Neutrophil (primary cell): ENCODE measurements around the gene TM4SF4.

Experiments
- H3K27ac ChIP-seq: fragments of 200-600 bp; sonication (generic); 2 replicates; pipeline ENCODE4 v1.5.1; 2016; ENCODE audit warnings: mild to moderate bottlenecking, moderate library complexity
- H3K27me3 ChIP-seq: fragments of 200-600 bp; sonication (generic); 2 replicates; pipeline ENCODE4 v1.6.0; 2016; ENCODE audit warnings: mild to moderate bottlenecking
- H3K36me3 ChIP-seq: fragments of 200-600 bp; sonication (generic); 2 replicates; pipeline ENCODE4 v1.5.1; 2017
- H3K4me1 ChIP-seq, 2 experiments: fragments of 200-600 bp in 1 of 2; sonication (generic) in 1 of 2; 1 replicate in 1 of 2; 2 replicates in 1 of 2; pipeline versions ENCODE4 v1.5.1 to v1.6.1; 2013 to 2016; ENCODE audit warnings: low read depth in 1 of 2, low read length in 1 of 2, mild to moderate bottlenecking in 1 of 2, moderate library complexity in 1 of 2; ENCODE audit not compliant: control insufficient read depth in 1 of 2, insufficient read depth in 1 of 2
- H3K4me3 ChIP-seq, 2 experiments: fragments of 200-600 bp in 1 of 2; sonication (generic) in 1 of 2; 1 replicate in 1 of 2; 2 replicates in 1 of 2; pipeline ENCODE4 v1.5.1; 2013 to 2016; ENCODE audit warnings: low read depth in 1 of 2, low read length in 1 of 2, mild to moderate bottlenecking in 1 of 2, moderate library complexity in 1 of 2
- H3K9me3 ChIP-seq: fragments of 200-600 bp; sonication (generic); 2 replicates; pipeline ENCODE4 v1.5.1; 2016
- TF ChIP-seq, protein P1 (sequence below): fragments of 200-600 bp; sonication (generic); IDR thresholded peaks from 2 replicates; pipeline ENCODE4 v1.5.1; 2016; ENCODE audit warnings: antibody characterized with exemption

Gene TM4SF4

DNA sequence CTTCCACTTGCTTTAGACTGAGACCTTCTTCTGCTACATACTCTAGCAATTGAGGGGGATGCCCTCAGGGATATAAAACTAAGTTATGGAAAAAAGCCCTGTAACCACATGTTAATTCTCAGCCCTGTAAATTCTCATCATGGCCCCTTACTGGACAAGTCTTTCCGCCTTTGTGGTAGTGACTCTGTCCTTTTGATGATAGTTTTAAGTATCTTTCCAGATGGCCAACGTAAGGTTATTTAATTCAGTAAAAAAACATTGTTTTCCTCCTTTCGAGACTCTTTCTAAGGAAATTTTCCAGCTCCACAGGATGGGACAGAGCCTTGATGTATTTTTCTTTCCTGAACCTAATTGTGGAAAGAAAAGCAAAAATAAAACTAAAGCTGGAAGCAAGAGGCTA lies 25.3 kb upstream of the TM4SF4 start:
- H3K27me3 ChIP-seq, result no peaks in the 10 kb centered on the region

DNA sequence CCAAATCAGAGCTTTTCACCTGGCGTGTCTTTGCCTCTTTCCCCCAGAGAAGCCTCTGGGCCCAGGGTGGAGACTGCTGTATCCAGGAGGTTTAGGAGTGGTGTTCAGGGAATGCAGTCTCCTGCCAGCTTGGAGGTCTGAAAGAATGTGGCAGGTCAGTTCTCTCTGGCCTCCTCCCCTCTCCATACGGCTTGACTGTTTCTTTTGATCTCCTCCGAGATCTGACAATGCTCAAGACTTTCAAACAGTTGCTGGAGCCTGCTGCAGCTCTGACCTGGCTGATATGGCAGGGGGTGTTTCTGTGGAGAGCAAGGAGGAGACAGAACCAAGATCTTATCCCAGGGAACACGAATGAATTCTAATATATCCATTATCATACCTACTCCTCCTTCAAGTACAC lies 24.7 kb upstream of the TM4SF4 start:
- TF ChIP-seq, protein P1, sequence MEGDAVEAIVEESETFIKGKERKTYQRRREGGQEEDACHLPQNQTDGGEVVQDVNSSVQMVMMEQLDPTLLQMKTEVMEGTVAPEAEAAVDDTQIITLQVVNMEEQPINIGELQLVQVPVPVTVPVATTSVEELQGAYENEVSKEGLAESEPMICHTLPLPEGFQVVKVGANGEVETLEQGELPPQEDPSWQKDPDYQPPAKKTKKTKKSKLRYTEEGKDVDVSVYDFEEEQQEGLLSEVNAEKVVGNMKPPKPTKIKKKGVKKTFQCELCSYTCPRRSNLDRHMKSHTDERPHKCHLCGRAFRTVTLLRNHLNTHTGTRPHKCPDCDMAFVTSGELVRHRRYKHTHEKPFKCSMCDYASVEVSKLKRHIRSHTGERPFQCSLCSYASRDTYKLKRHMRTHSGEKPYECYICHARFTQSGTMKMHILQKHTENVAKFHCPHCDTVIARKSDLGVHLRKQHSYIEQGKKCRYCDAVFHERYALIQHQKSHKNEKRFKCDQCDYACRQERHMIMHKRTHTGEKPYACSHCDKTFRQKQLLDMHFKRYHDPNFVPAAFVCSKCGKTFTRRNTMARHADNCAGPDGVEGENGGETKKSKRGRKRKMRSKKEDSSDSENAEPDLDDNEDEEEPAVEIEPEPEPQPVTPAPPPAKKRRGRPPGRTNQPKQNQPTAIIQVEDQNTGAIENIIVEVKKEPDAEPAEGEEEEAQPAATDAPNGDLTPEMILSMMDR, result no peak
- Histone ChIP-seq H3K27me3 (no peaks in the 10 kb centered on the region), H3K4me1 (peaks cover 44 to 61% of the 10 kb centered on the region in 2 experiments), H3K4me3 (no peak overlapping the region), H3K27ac (peak overlapping the region; percentile 90), H3K9me3 (no peaks in the 10 kb centered on the region), H3K36me3 (no peaks in the 10 kb centered on the region)

More for the DNA sequence above, 25.3 kb upstream of the TM4SF4 start:
- H3K36me3 ChIP-seq, result no peaks in the 10 kb centered on the region
- peak overlapping the region; percentile 90 for H3K27ac ChIP-seq
- peaks cover 44 to 61% of the 10 kb centered on the region in 2 experiments for H3K4me1 ChIP-seq
- TF ChIP-seq, protein P1, result no peak
- no peaks in the 10 kb centered on the region for H3K9me3 ChIP-seq
- peak overlapping the region in 1 of 2 experiments; percentile 62 for H3K4me3 ChIP-seq

DNA sequence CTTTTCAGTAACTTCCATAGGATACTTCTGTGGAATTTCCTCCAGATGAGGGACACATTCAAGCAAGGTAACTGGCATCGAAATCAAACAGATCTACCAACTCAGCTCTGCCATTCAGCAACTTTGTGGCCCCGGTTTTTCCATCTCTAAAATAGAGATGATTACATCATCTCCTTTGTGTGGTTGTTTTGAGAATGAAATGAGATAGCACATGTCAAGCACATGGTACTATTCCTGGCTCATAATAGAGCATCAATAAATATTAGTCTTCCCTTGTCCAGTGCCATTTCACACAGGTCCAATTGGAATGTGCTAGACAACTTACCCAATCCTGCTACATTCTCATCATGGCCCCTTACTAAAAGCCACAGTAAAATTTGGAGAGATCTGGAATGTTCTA lies 24.2 kb upstream of the TM4SF4 start:
- Histone ChIP-seq H3K27me3 (no peaks in the 10 kb centered on the region), H3K4me1 (peaks cover 44 to 61% of the 10 kb centered on the region in 2 experiments), H3K27ac (peak overlapping the region; percentile 90), H3K9me3 (no peaks in the 10 kb centered on the region), H3K4me3 (no peak overlapping the region), H3K36me3 (no peaks in the 10 kb centered on the region)
- TF ChIP-seq, protein P1, result no peak

DNA sequence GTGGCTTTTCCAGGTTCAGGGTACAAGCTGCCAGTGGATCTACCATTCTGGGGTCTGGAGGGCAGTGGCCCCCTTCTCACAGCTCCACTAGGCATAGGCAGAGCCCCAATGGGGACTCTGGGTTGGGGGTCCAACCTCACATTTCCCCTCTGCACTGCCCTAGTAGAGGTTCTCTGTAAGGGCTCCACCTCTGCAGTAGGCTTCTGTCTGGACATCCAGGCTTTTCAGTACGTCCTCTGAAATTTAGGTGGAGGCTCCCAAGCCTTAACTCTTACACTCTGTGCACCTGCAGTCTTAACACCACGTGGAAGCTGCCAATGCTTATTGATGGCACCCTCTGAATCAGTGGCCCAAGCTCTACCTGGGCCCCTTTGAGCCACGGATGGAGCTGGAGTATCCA lies 22.5 kb upstream of the TM4SF4 start:
- no peaks in the 10 kb centered on the region for H3K36me3 ChIP-seq
- no peaks in the 10 kb centered on the region for H3K9me3 ChIP-seq
- no peaks in the 10 kb centered on the region for H3K27me3 ChIP-seq
- H3K4me1 ChIP-seq, result peaks cover 34 to 51% of the 10 kb centered on the region in 2 experiments
- no peak overlapping the region for H3K4me3 ChIP-seq
- peak overlapping the region; percentile 26 for H3K27ac ChIP-seq
- TF ChIP-seq, protein P1, result no peak

DNA sequence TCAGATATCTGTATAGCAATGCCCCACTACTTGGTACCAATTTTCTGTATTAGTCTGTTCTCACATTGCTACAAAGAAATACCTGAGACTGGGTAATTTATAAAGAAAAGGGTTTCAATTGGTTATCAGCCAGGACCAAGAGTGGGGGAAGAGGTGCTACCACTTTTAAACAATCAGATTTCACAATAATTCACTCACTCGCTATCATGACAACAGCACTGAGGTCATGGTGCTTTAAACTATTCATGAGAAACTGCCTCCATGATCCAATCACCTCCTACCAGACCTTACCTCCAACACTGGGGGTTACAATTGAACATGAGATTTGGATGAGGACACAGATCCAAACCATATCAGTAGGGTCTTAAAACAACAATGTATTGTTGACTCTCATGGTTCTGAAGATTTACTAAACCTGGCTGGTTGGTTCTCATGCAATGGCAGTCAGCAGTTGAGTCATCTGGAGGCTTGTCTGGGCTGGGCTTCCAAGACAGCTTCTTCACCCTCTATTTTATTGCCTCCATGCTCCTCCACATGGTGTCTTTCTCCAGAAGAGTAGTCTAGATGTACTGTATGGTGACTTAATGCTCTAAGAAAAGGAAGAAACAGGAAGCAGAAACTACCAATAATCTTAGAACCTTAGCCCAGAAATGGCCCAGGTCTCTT lies 21.2 kb upstream of the TM4SF4 start:
- Histone ChIP-seq H3K9me3 (no peaks in the 10 kb centered on the region), H3K36me3 (no peaks in the 10 kb centered on the region), H3K27me3 (no peaks in the 10 kb centered on the region), H3K4me1 (peaks cover 21 to 38% of the 10 kb centered on the region in 2 experiments), H3K27ac (no peak overlapping the region), H3K4me3 (no peak overlapping the region)
- TF ChIP-seq, protein P1, result no peak
